Astrocyte of the cerebellum (primary cell): ENCODE measurements around the gene RREB1.
"Not testable (repeated sequence)": the region's sequence is repeated elsewhere in the genome, so short reads cannot be mapped to it uniquely, and the experiment has no call there.

Experiments
- DNase-seq: peaks from one replicate; pipeline ENCODE4 v3.0.0-alpha.2; 2011; ENCODE audit warnings: low read depth
- H3K4me3 ChIP-seq: 2 replicates; pipeline ENCODE4 v1.5.1; 2011; ENCODE audit warnings: mild to moderate bottlenecking, low read depth, low read length, moderate library complexity
- in situ Hi-C: cut with HindIII; loops from 2 replicates; pipeline ENCODE4 v1.10.0; 2017; ENCODE audit warnings: low sequenced_read_pairs
- TF ChIP-seq, protein P1 (sequence below): IDR thresholded peaks from 2 replicates; pipeline ENCODE4 v1.5.1; 2012; ENCODE audit warnings: low read length, low read depth, moderate library complexity, mild to moderate bottlenecking; ENCODE audit errors: missing control alignments

RREB1 gene

DNA sequence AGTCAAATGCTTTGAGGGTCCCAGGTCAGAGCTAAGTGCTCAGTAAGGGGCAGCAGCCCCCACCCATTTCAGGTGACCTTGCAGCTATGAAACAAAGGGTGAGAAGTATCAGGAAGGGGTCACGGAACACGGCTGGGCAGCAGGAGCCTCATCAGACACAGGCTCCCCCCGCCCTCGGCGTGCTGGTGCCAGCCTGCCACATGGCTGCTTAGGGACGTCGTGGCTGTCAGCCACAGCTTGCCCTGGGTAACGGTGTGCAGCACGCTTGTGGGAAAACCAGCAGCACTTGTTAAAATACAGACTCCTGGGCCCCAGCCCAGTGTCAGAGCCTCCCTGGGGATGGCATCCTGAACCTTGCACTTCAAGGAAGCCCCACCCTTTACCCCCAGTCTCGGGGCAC lies 165.9 kb downstream of the RREB1 start:
- H3K4me3 ChIP-seq = no peak overlapping the region
- in situ Hi-C loops = no loop called here
- TF ChIP-seq, protein P1, sequence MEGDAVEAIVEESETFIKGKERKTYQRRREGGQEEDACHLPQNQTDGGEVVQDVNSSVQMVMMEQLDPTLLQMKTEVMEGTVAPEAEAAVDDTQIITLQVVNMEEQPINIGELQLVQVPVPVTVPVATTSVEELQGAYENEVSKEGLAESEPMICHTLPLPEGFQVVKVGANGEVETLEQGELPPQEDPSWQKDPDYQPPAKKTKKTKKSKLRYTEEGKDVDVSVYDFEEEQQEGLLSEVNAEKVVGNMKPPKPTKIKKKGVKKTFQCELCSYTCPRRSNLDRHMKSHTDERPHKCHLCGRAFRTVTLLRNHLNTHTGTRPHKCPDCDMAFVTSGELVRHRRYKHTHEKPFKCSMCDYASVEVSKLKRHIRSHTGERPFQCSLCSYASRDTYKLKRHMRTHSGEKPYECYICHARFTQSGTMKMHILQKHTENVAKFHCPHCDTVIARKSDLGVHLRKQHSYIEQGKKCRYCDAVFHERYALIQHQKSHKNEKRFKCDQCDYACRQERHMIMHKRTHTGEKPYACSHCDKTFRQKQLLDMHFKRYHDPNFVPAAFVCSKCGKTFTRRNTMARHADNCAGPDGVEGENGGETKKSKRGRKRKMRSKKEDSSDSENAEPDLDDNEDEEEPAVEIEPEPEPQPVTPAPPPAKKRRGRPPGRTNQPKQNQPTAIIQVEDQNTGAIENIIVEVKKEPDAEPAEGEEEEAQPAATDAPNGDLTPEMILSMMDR = no peak
- DNase-seq = no peak

DNA sequence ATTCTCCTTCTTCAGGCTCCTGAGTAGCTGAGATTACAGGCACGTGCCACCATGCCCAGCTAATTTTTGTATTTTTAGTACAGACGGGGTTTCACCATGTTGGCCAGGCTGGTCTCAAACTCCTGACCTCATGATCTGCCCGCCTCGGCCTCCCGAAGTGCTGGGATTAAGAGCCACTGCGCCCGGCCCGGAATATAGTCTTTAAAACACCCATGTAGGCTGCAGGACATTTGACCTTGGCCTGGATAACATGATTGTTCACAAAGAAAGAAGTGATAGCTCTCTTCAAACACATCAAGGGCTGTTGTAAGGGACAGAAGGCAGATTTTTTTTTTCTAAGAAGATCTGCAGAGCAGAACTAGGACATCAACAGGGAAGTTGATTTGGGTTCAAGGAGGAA lies 166.8 kb downstream of the RREB1 start:
- DNase-seq, in situ Hi-C loops, H3K4me3 ChIP-seq: not testable (repeated sequence)

DNA sequence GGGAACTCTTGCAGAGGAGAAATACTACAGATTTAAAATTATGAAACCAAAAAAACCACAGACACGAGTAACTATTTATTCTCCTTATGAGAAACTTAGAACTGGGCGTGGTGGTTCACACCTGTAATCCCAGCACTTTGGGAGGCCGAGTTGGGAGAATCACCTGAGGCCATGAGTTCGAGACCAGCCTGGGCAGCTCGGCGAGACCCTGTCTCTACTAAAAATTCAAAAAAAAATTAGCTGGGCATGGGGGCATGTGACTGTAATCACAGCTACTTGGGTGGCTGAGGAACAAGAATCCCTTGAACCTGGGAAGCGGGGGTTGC lies 168.4 kb downstream of the RREB1 start:
- H3K4me3 ChIP-seq = no peak overlapping the region
- TF ChIP-seq, protein P1 = no peak
- no peak for DNase-seq
- in situ Hi-C loops = no loop called here

DNA sequence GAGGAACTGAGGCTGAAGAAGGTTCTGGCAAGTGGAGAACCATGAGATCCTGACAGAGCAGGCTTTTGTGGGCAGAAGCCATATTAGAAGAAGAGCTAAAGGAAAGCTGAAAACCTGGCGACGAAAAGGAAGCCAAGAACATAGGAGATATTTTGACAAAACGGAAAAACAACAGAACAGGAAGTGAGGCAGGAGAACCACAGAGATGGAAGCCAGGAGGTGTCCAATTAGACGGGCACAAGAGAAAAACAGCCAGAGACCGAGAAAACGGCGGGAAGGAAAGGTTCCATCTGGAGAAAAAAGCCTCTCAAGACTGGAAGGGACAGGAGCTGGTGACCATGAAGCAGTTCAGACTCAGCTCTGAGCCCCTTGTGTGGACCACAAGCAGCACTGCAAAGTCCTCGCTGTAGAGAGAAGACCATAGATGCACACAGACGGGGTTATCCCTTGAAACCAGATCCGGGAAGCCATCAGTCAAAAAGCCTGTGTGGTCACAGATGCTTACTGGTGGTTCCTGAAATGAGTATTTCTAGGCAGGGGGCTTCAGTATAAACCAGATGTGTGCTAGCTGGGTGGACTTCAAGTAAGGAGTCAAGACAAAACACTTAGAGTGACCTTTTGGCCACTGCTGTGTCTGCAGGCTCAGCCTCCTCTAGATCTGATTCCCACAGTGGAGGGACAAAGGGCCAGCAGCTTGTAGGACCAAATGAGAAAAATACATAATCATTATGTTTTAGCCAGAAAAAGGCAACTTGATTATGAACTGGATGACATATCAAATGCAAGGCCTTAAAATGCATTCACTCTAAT lies 174.5 kb downstream of the RREB1 start:
- in situ Hi-C loops = no loop called here
- H3K4me3 ChIP-seq = no peak overlapping the region
- TF ChIP-seq, protein P1 = no peak
- no peak for DNase-seq

DNA sequence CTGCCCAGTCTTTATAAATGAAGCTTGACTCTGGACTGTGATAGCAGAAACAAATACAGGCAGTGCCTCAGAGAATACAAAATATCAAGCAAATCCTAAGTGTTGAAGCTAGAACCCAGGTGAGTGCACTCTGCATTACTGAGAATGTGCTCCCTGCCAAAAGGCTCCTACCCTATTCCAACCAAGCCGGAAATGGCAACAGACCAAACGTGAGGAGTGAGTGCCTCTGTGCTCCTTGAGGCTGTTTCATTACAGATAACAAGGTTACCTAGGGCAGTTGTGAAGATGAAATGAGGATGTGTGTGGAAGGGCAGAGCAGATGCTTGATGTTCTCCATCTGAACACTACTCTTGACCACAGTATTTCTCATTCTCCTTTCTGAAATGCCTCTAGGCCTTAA lies 175.9 kb downstream of the RREB1 start:
- in situ Hi-C loops = no loop called here
- no peak for DNase-seq
- TF ChIP-seq, protein P1 = no peak

DNA sequence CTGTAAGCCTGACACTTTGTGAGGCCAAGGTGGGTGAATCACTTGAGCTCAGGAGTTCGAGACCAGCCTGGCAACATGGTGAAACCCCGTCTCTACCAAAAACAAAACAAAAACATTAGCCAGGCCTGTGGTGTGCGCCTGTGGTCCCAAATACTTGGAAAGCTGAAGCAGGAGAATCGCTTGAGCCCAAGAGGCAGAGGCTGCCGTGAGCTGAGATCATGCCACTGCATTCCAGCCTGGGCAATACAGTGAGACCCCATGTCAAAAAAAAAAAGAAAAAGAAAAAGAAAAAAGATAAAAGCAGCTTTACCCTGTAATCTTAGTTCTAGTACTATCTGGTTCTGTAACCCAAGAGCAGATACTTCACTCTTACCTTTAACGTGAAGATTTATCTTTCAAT lies 177.7 kb downstream of the RREB1 start:
- no peak overlapping the region for H3K4me3 ChIP-seq
- TF ChIP-seq, protein P1 = no peak
- no peak for DNase-seq
- in situ Hi-C loops = no loop called here

More for the DNA sequence above, 175.9 kb downstream of the RREB1 start:
- H3K4me3 ChIP-seq = no peak overlapping the region

DNA sequence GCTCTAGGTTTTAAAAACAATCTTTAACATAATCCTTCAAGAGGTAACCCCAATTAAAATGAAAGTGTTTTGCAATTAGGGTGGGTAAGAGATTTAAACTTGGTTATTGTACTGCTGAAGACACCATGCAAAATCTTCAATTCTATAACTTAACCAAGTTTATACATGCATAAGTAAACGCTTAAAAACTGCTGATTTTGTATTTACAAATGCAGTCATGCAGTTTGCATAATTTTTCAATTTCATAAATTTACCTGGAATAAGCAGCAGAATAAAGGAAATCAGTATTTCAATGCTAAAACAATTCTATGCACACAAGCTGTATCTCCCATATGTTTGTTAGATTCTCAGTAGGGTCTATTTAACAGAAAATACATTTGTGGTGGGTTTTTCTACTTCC lies 182.3 kb downstream of the RREB1 start:
- TF ChIP-seq, protein P1 = no peak
- in situ Hi-C loops = no loop called here
- DNase-seq = no peak
- H3K4me3 ChIP-seq = no peak overlapping the region
